ENCODE data around the gene IL1RL1. TPM values are rescaled to one million over a fixed set of nuclear protein-coding genes. Genes with fewer than 3 reads are reported as not detected.

The IL1RL1 gene
- total RNA-seq, 2 experiments from 2014 or later, result 0.09 to 0.20 TPM

- H3K4me3 Mint-ChIP-seq, result no peak overlapping the region
- ATAC-seq, result no peak
- H3K36me3 Mint-ChIP-seq (ENCODE audit: low read depth), result no peaks in the 10 kb centered on the region
- no peak overlapping the region for H3K27ac Mint-ChIP-seq
- DNase-seq, result no peak
- POLR2A ChIA-PET, result no interaction called here
- CTCF ChIA-PET, result interaction anchor here (1.0 to 2.1 kb wide), 7 partner anchors 10 to 262 kb away, joined by 3 to 8 read pairs (median 4); no protein-coding TSS in a partner anchor
- no peaks in the 10 kb centered on the region for H3K9me3 Mint-ChIP-seq
- peaks cover 4% of the 10 kb centered on the region for H3K27me3 Mint-ChIP-seq
- peaks cover 6% of the 10 kb centered on the region for H3K4me1 Mint-ChIP-seq (ENCODE audit: low read depth)
- TF ChIP-seq CTCF (IDR thresholded peaks at IDR 0.05), result no peak
- intact Hi-C loops (cut with micrococcal nuclease), result no loop called here
These were observed 28.7 kb upstream of the IL1RL1 start for GRCh38 chr2:102282678-102283091.

GRCh38 chr2:102283996-102284395 lies 27.4 kb upstream of the IL1RL1 start:
- no peaks in the 10 kb centered on the region for H3K36me3 Mint-ChIP-seq (ENCODE audit: low read depth)
- TF ChIP-seq CTCF (IDR thresholded peaks at IDR 0.05), result no peak
- POLR2A ChIA-PET, result no interaction called here

GRCh38 chr2:102284611-102285010 lies 26.8 kb upstream of the IL1RL1 start:
- ATAC-seq (no peak), DNase-seq (no peak)
- Mint-ChIP-seq H3K36me3 (ENCODE audit: low read depth) (no peaks in the 10 kb centered on the region), H3K4me1 (ENCODE audit: low read depth) (no peaks in the 10 kb centered on the region), H3K27me3 (peaks cover 2% of the 10 kb centered on the region), H3K27ac (no peak overlapping the region), H3K4me3 (no peak overlapping the region), H3K9me3 (no peaks in the 10 kb centered on the region)
- CTCF ChIA-PET, result interaction anchor here (1.1 to 3.6 kb wide), 8 partner anchors 13 to 264 kb away, joined by 3 to 12 read pairs (median 4); partner anchors contain the start of genes IL18R1 and SLC9A4
- POLR2A ChIA-PET, result no interaction called here
- TF ChIP-seq CTCF (IDR thresholded peaks at IDR 0.05), result no peak
- intact Hi-C loops (cut with micrococcal nuclease), result no loop called here

More at GRCh38 chr2:102283996-102284395, 27.4 kb upstream of the IL1RL1 start:
- H3K9me3 Mint-ChIP-seq, result no peaks in the 10 kb centered on the region
- no peaks in the 10 kb centered on the region for H3K4me1 Mint-ChIP-seq (ENCODE audit: low read depth)
- H3K27me3 Mint-ChIP-seq, result peaks cover 4% of the 10 kb centered on the region
- H3K4me3 Mint-ChIP-seq, result no peak overlapping the region
- intact Hi-C loops (cut with micrococcal nuclease), result no loop called here
- H3K27ac Mint-ChIP-seq, result no peak overlapping the region
- CTCF ChIA-PET, result interaction anchor here (1.2 to 3.6 kb wide), 7 partner anchors 9 to 264 kb away, joined by 3 to 12 read pairs (median 5); partner anchors contain the start of gene SLC9A4
- ATAC-seq (no peak), DNase-seq (no peak)

- TF ChIP-seq CTCF (IDR thresholded peaks at IDR 0.05), result no peak
- ATAC-seq (no peak), DNase-seq (no peak)
- ChIA-PET POLR2A (no interaction called here), CTCF (interaction anchor here (0.6 to 3.6 kb wide), 13 partner anchors 9 to 188 kb away, joined by 3 to 12 read pairs (median 4); partner anchors contain the start of genes IL18R1 and SLC9A4)
- Mint-ChIP-seq H3K27ac (no peak overlapping the region), H3K4me3 (no peak overlapping the region), H3K4me1 (ENCODE audit: low read depth) (no peaks in the 10 kb centered on the region), H3K27me3 (peaks cover 3% of the 10 kb centered on the region), H3K9me3 (no peaks in the 10 kb centered on the region), H3K36me3 (ENCODE audit: low read depth) (no peaks in the 10 kb centered on the region)
- intact Hi-C loops (cut with micrococcal nuclease), result no loop called here
These were observed 26.0 kb upstream of the IL1RL1 start for GRCh38 chr2:102285368-102285767.

GRCh38 chr2:102286041-102286440 lies 25.3 kb upstream of the IL1RL1 start:
- intact Hi-C loops (cut with micrococcal nuclease), result no loop called here
- POLR2A ChIA-PET, result interaction anchor here (1.2 kb wide), 1 partner anchor 9 kb away, joined by 3 read pairs; no protein-coding TSS in a partner anchor
- Mint-ChIP-seq H3K4me3 (no peak overlapping the region), H3K4me1 (ENCODE audit: low read depth) (peaks cover 3% of the 10 kb centered on the region), H3K27ac (no peak overlapping the region), H3K9me3 (no peaks in the 10 kb centered on the region), H3K36me3 (ENCODE audit: low read depth) (no peaks in the 10 kb centered on the region), H3K27me3 (peaks cover 3% of the 10 kb centered on the region)
- CTCF ChIA-PET, result interaction anchor here (0.6 to 3.6 kb wide), 11 partner anchors 10 to 157 kb away, joined by 3 to 12 read pairs (median 4); partner anchors contain the start of gene IL18R1
- no peak for DNase-seq
- no peak for TF ChIP-seq CTCF (IDR thresholded peaks at IDR 0.05)
- no peak for ATAC-seq
